H9 (cell line): ENCODE data around the gene NECTIN1. TPM values are rescaled to one million over a fixed set of nuclear protein-coding genes. Genes with fewer than 3 reads are reported as not detected.

Experiments used
- DNase-seq: peaks from one replicate; pipeline ENCODE4 v3.0.0-alpha.2; 2017
- H2AFZ ChIP-seq: one replicate; pipeline ENCODE4 v1.6.1; 2013; ENCODE audit warnings: mild to moderate bottlenecking, low read length, control low read depth, moderate library complexity
- H2AK5ac ChIP-seq: 2 replicates; pipeline ENCODE4 v1.6.1; 2013; ENCODE audit warnings: low read length, control low read depth, mixed read lengths; ENCODE audit not compliant: insufficient read length
- H2BK120ac ChIP-seq: one replicate; pipeline ENCODE4 v1.6.1; 2013; ENCODE audit warnings: low read depth, mild to moderate bottlenecking, low read length, control low read depth, inconsistent platforms; ENCODE audit not compliant: poor library complexity, severe bottlenecking
- H2BK12ac ChIP-seq: 2 replicates; pipeline ENCODE4 v1.6.1; 2013; ENCODE audit warnings: low read length, control low read depth, mixed read lengths, low read depth; ENCODE audit not compliant: insufficient read length
- H2BK15ac ChIP-seq: 2 replicates; pipeline ENCODE4 v1.6.1; 2013; ENCODE audit warnings: low read depth, low read length, control low read depth
- H2BK20ac ChIP-seq: one replicate; pipeline ENCODE4 v1.6.1; 2013; ENCODE audit warnings: low read depth, mild to moderate bottlenecking, low read length, control low read depth, inconsistent platforms; ENCODE audit not compliant: poor library complexity, severe bottlenecking
- H2BK5ac ChIP-seq: 2 replicates; pipeline ENCODE4 v1.6.1; 2013; ENCODE audit warnings: low read length, control low read depth, mixed read lengths; ENCODE audit not compliant: insufficient read length
- H3K14ac ChIP-seq: 2 replicates; pipeline ENCODE4 v1.6.1; 2013; ENCODE audit warnings: low read length, control low read depth; ENCODE audit not compliant: insufficient read depth
- H3K18ac ChIP-seq: 2 replicates; pipeline ENCODE4 v1.6.1; 2013; ENCODE audit warnings: low read depth, mild to moderate bottlenecking, mixed read lengths, low read length, control low read depth; ENCODE audit not compliant: insufficient read length
- H3K23ac ChIP-seq: 2 replicates; pipeline ENCODE4 v1.6.1; 2013; ENCODE audit warnings: low read length, control low read depth, mixed read lengths, low read depth; ENCODE audit not compliant: insufficient read length
- H3K23me2 ChIP-seq: 2 replicates; pipeline ENCODE4 v1.6.1; 2013; ENCODE audit warnings: low read depth, mild to moderate bottlenecking, mixed read lengths, low read length, control low read depth; ENCODE audit not compliant: insufficient read length, poor library complexity, severe bottlenecking
- H3K27ac ChIP-seq: 2 replicates; pipeline ENCODE4 v1.5.1; 2013; ENCODE audit warnings: low read length, control low read depth, mixed read lengths, low read depth; ENCODE audit not compliant: insufficient read length
- H3K27me3 ChIP-seq: 2 replicates; pipeline ENCODE4 v1.6.1; 2013; ENCODE audit warnings: low read length, control low read depth, inconsistent platforms; ENCODE audit not compliant: insufficient read depth
- H3K4ac ChIP-seq: 2 replicates; pipeline ENCODE4 v1.6.1; 2013; ENCODE audit warnings: low read depth, mild to moderate bottlenecking, control low read depth, inconsistent platforms, low read length, moderate library complexity
- H3K4me1 ChIP-seq: 2 replicates; pipeline ENCODE4 v1.6.1; 2013; ENCODE audit warnings: low read length, control low read depth, inconsistent platforms; ENCODE audit not compliant: insufficient read depth
- H3K4me2 ChIP-seq: 2 replicates; pipeline ENCODE4 v1.6.1; 2013; ENCODE audit warnings: low read length, control low read depth, mixed read lengths; ENCODE audit not compliant: insufficient read length, insufficient read depth
- H3K56ac ChIP-seq: 2 replicates; pipeline ENCODE4 v1.6.1; 2013; ENCODE audit warnings: low read depth, mild to moderate bottlenecking, mixed read lengths, low read length, control low read depth; ENCODE audit not compliant: insufficient read length
- H3K79me1 ChIP-seq: 2 replicates; pipeline ENCODE4 v1.6.1; 2013; ENCODE audit warnings: low read depth, mild to moderate bottlenecking, moderate library complexity, low read length, control low read depth, inconsistent platforms; ENCODE audit not compliant: insufficient read depth, poor library complexity, severe bottlenecking
- H3K79me2 ChIP-seq: 2 replicates; pipeline ENCODE4 v1.6.1; 2013; ENCODE audit warnings: low read length, control low read depth, inconsistent platforms; ENCODE audit not compliant: insufficient read depth
- H3K9ac ChIP-seq: 2 replicates; pipeline ENCODE4 v1.6.1; 2013; ENCODE audit warnings: low read length, control low read depth, mixed read lengths; ENCODE audit not compliant: insufficient read length; ENCODE audit errors: extremely low read depth
- H3K9me3 ChIP-seq: one replicate; pipeline ENCODE4 v1.6.1; 2013; ENCODE audit warnings: low read depth, low read length, inconsistent platforms; ENCODE audit not compliant: control insufficient read depth
- H3T11ph ChIP-seq: one replicate; pipeline ENCODE4 v1.6.1; 2013; ENCODE audit warnings: mild to moderate bottlenecking, low read length, control low read depth, inconsistent platforms
- H4K20me1 ChIP-seq: one replicate; pipeline ENCODE4 v1.6.1; 2013; ENCODE audit not compliant: control insufficient read depth, insufficient read length, insufficient read depth
- H4K5ac ChIP-seq: 2 replicates; pipeline ENCODE4 v1.6.1; 2013; ENCODE audit warnings: low read depth, mild to moderate bottlenecking, mixed read lengths, low read length, control low read depth; ENCODE audit not compliant: insufficient read length
- H4K8ac ChIP-seq: replicated peaks from 2 replicates; pipeline ENCODE4 v1.6.1; 2013; ENCODE audit warnings: low read length, control low read depth, mixed read lengths, low read depth; ENCODE audit not compliant: insufficient read length
- H4K91ac ChIP-seq: 2 replicates; pipeline ENCODE4 v1.6.1; 2013; ENCODE audit warnings: low read depth, mild to moderate bottlenecking, moderate library complexity, mixed read lengths, low read length, control low read depth; ENCODE audit not compliant: insufficient read length
- H3K27ac Mint-ChIP-seq, 3 experiments: 2 replicates in 2 of 3; 3 replicates in 1 of 3; pipeline ENCODE4 v1.8.0; 2020 to 2021; ENCODE audit warnings: mixed read lengths in 3 of 3, mild to moderate bottlenecking in 1 of 3, moderate library complexity in 1 of 3
- H3K27me3 Mint-ChIP-seq: 2 replicates; pipeline ENCODE4 v1.8.0; 2021; ENCODE audit warnings: low read depth, mild to moderate bottlenecking, moderate library complexity, mixed read lengths
- H3K36me3 Mint-ChIP-seq, 3 experiments: 2 replicates in 2 of 3; 3 replicates in 1 of 3; pipeline ENCODE4 v1.8.0; 2020 to 2021; ENCODE audit warnings: low read depth in 3 of 3, mixed read lengths in 3 of 3; ENCODE audit not compliant: insufficient read depth in 1 of 3
- H3K4me1 Mint-ChIP-seq, 2 experiments: 2 replicates each; pipeline ENCODE4 v1.8.0; 2020; ENCODE audit warnings: mixed read lengths in 2 of 2
- H3K4me3 Mint-ChIP-seq, 2 experiments: 2 replicates in 1 of 2; 3 replicates in 1 of 2; pipeline ENCODE4 v1.8.0; 2020 to 2021; ENCODE audit warnings: mild to moderate bottlenecking in 2 of 2, mixed read lengths in 2 of 2, moderate library complexity in 1 of 2
- H3K9me3 Mint-ChIP-seq, 2 experiments: 2 replicates in 1 of 2; 3 replicates in 1 of 2; pipeline ENCODE4 v1.8.0; 2020; ENCODE audit warnings: mild to moderate bottlenecking in 2 of 2, mixed read lengths in 2 of 2, moderate library complexity in 1 of 2
- CTCF ChIP-seq: fragments of 200-600 bp; sonication (generic); conservative IDR thresholded peaks from 3 replicates; pipeline ENCODE4 v1.8.0; 2021; ENCODE audit warnings: antibody characterized with exemption, mild to moderate bottlenecking
- WGBS: extraction: QIAGEN DNeasy Blood & Tissue Kit; methylation state at CpG from one replicate; pipeline ENCODE4 v1.1.7; 2013; ENCODE audit warnings: missing lambda C conversion rate, low lambda C conversion rate, mixed read lengths; ENCODE audit not compliant: insufficient read length; ENCODE audit errors: extremely low coverage; 5-methylcytosine and 5-hydroxymethylcytosine counted together
- total RNA-seq: library from RNA; stranded (reverse); gene quantifications from 2 replicates; pipeline ENCODE4 v1.2.1, GENCODE V29; 2021

Gene NECTIN1
- total RNA-seq, 1 experiment from 2014 or later, result 113 TPM

GRCh38 chr11:119627286-119627685 lies 101.7 kb downstream of the NECTIN1 start:
- no peak overlapping the region for H3T11ph ChIP-seq
- H3K18ac ChIP-seq, result no peak overlapping the region
- no peak overlapping the region for H2BK120ac ChIP-seq
- WGBS, result no CpG with 5 or more reads among the region's 6 CpGs
- no peak overlapping the region for H2BK20ac ChIP-seq
- peak overlapping the region in 1 of 3 experiments; percentile 55; a peak in 1 of 7 replicates for H3K27ac Mint-ChIP-seq
- H3K9me3 ChIP-seq, result no peaks in the 10 kb centered on the region
- TF ChIP-seq CTCF, result no peak
- peaks cover 42 to 67% of the 10 kb centered on the region in 2 experiments for H3K4me1 Mint-ChIP-seq
- H3K4me2 ChIP-seq, result no peak overlapping the region
- H3K36me3 Mint-ChIP-seq, result no peaks in the 10 kb centered on the region; a peak in 1 of 7 replicates
- DNase-seq, result peak; percentile 21
- no peaks in the 10 kb centered on the region for H3K9me3 Mint-ChIP-seq
- no peak overlapping the region; a peak in 1 of 5 replicates for H3K4me3 Mint-ChIP-seq
- H2BK12ac ChIP-seq, result no peak overlapping the region
- peaks cover 25% of the 10 kb centered on the region for H3K27me3 Mint-ChIP-seq
- H3K14ac ChIP-seq, result no peak overlapping the region; the same call in 1 of the 2 replicates
- H4K91ac ChIP-seq, result no peak overlapping the region
- no peaks in the 10 kb centered on the region for H3K23me2 ChIP-seq
- H3K23ac ChIP-seq, result no peak overlapping the region
- H3K56ac ChIP-seq, result no peak overlapping the region
- no peak overlapping the region for H3K9ac ChIP-seq
- H2BK5ac ChIP-seq, result no peak overlapping the region
- no peaks in the 10 kb centered on the region for H3K27me3 ChIP-seq
- H4K5ac ChIP-seq, result no peak overlapping the region
- H3K27ac ChIP-seq, result no peak overlapping the region
- H2BK15ac ChIP-seq, result no peak overlapping the region
- H4K8ac ChIP-seq, result no peak overlapping the region
- H4K20me1 ChIP-seq, result no peaks in the 10 kb centered on the region
- H2AFZ ChIP-seq, result no peak overlapping the region
- no peaks in the 10 kb centered on the region for H3K79me2 ChIP-seq
- H3K4ac ChIP-seq, result no peak overlapping the region
- H3K79me1 ChIP-seq, result no peaks in the 10 kb centered on the region
- H3K4me1 ChIP-seq, result no peaks in the 10 kb centered on the region; the same call in 1 of the 2 replicates
- no peak overlapping the region for H2AK5ac ChIP-seq
